Caco-2 (cell line): ENCODE data around the gene INTS12. TPM values are rescaled to one million over a fixed set of nuclear protein-coding genes. Genes with fewer than 3 reads are reported as not detected.

Experiments used
- BruUV-seq: library from RNA; stranded (reverse); fragments of 400-500 nt; replicated peaks from 2 replicates; lab custom pipeline; 2021; lab: Mats Ljungman, UMichigan
- CTCF ChIA-PET: fragments of 300-600 bp; sonication (Branson Sonifier 250); formaldehyde crosslinking; loops from one replicate; lab custom pipeline; 2022; ENCODE audit warnings: antibody characterized with exemption; lab: Charles Lee
- POLR2A ChIA-PET: fragments of 300-600 bp; sonication (Branson Sonifier 250); formaldehyde crosslinking; loops from one replicate; lab custom pipeline; 2022; ENCODE audit warnings: antibody characterized with exemption; lab: Charles Lee
- DNase-seq, 2 experiments: peaks; one replicate each; pipeline versions ENCODE4 v3.0.0 to v3.0.0-alpha.2; 2020 to 2022
- H3K27me3 ChIP-seq: replicated peaks from 2 replicates; pipeline ENCODE4 v1.6.0; 2011; ENCODE audit warnings: low read length; ENCODE audit not compliant: control insufficient read depth, insufficient read depth
- H3K36me3 ChIP-seq: 2 replicates; pipeline ENCODE4 v1.5.1; 2011; ENCODE audit warnings: low read length; ENCODE audit not compliant: control insufficient read depth, insufficient read depth
- H3K4me1 ChIP-seq: fragments of 250-450 bp; sonication (Bioruptor Pico); 2 replicates; pipeline ENCODE4 v1.5.1; 2020; ENCODE audit warnings: mild to moderate bottlenecking
- H3K4me3 ChIP-seq: 2 replicates; pipeline ENCODE4 v1.5.1; 2011; ENCODE audit warnings: low read depth, mild to moderate bottlenecking, control low read depth, low read length
- H3K9me3 ChIP-seq: fragments of 250-450 bp; sonication (Bioruptor Pico); 2 replicates; pipeline ENCODE4 v1.5.1; 2020; ENCODE audit warnings: mild to moderate bottlenecking, moderate library complexity
- H3K27ac Mint-ChIP-seq: one replicate; pipeline ENCODE4 v1.8.0; 2022; ENCODE audit warnings: mixed read lengths; ENCODE audit not compliant: unreplicated experiment
- H3K27me3 Mint-ChIP-seq: one replicate; pipeline ENCODE4 v1.8.0; 2022; ENCODE audit warnings: mixed read lengths; ENCODE audit not compliant: insufficient read depth, unreplicated experiment
- H3K36me3 Mint-ChIP-seq: one replicate; pipeline ENCODE4 v1.8.0; 2022; ENCODE audit warnings: mild to moderate bottlenecking, mixed read lengths; ENCODE audit not compliant: insufficient read depth, unreplicated experiment
- H3K4me1 Mint-ChIP-seq: one replicate; pipeline ENCODE4 v1.8.0; 2022; ENCODE audit warnings: low read depth, mixed read lengths; ENCODE audit not compliant: unreplicated experiment
- H3K4me3 Mint-ChIP-seq: one replicate; pipeline ENCODE4 v1.8.0; 2022; ENCODE audit warnings: mild to moderate bottlenecking, moderate library complexity, mixed read lengths; ENCODE audit not compliant: unreplicated experiment
- H3K9me3 Mint-ChIP-seq: one replicate; pipeline ENCODE4 v1.8.0; 2022; ENCODE audit warnings: mixed read lengths; ENCODE audit not compliant: unreplicated experiment
- intact Hi-C: fragments of 100-400 bp; cut with micrococcal nuclease; formaldehyde crosslinking; loops from one replicate; pipeline ENCODE4 v1.10.0; 2022; ENCODE audit not compliant: unreplicated experiment
- total RNA-seq: library from RNA; stranded (reverse); gene quantifications from 2 replicates; pipeline ENCODE4 v1.2.3, GENCODE V29; 2022
- TF ChIP-seq, protein P1 (sequence below), 2 experiments: fragments of 200-600 bp in 1 of 2; IDR thresholded peaks; 1 replicate in 1 of 2; 2 replicates in 1 of 2; pipeline versions ENCODE4 v1.5.1 to v1.8.0; 2011 to 2022; ENCODE audit warnings: antibody characterized with exemption in 1 of 2, control low read depth in 1 of 2, inconsistent platforms in 1 of 2, low read depth in 1 of 2, low read length in 1 of 2, mild to moderate bottlenecking in 1 of 2, moderate library complexity in 1 of 2; ENCODE audit not compliant: insufficient read depth in 1 of 2, severe bottlenecking in 1 of 2, unreplicated experiment in 1 of 2

INTS12 gene
- total RNA-seq, 1 experiment from 2014 or later, result 16.1 TPM

DNA sequence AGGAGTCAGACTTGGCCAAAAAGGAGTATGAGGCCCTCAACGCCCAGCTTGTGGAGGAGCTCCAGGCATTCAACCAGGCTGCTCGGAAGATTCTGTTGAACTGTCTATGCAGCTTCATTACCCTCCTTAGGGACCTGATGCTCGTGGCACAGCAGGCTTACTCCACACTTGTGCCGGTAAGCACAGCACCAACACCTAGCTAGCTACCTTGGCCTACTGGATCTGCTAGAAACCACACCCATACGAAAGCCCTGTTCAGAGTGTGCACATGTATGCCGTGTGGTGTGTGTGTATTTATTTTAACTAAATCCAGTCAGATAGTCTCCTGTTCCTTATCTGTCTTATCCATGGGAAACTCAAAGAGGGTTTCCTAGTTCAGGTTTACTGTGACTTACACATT is 49.3 kb downstream of the INTS12 start:
- POLR2A ChIA-PET, result no interaction called here
- H3K27ac Mint-ChIP-seq, result no peak overlapping the region
- H3K36me3 ChIP-seq, result no peaks in the 10 kb centered on the region
- H3K4me1 Mint-ChIP-seq, result no peaks in the 10 kb centered on the region
- CTCF ChIA-PET, result no interaction called here
- H3K27me3 ChIP-seq, result no peaks in the 10 kb centered on the region
- DNase-seq, result no peak
- H3K27me3 Mint-ChIP-seq, result no peaks in the 10 kb centered on the region
- no peaks in the 10 kb centered on the region for H3K9me3 Mint-ChIP-seq
- BruUV-seq, result no TSS peak
- H3K4me3 Mint-ChIP-seq, result no peak overlapping the region
- H3K36me3 Mint-ChIP-seq, result no peaks in the 10 kb centered on the region
- H3K4me3 ChIP-seq, result no peak overlapping the region
- TF ChIP-seq, protein P1, sequence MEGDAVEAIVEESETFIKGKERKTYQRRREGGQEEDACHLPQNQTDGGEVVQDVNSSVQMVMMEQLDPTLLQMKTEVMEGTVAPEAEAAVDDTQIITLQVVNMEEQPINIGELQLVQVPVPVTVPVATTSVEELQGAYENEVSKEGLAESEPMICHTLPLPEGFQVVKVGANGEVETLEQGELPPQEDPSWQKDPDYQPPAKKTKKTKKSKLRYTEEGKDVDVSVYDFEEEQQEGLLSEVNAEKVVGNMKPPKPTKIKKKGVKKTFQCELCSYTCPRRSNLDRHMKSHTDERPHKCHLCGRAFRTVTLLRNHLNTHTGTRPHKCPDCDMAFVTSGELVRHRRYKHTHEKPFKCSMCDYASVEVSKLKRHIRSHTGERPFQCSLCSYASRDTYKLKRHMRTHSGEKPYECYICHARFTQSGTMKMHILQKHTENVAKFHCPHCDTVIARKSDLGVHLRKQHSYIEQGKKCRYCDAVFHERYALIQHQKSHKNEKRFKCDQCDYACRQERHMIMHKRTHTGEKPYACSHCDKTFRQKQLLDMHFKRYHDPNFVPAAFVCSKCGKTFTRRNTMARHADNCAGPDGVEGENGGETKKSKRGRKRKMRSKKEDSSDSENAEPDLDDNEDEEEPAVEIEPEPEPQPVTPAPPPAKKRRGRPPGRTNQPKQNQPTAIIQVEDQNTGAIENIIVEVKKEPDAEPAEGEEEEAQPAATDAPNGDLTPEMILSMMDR (IDR thresholded peaks at IDR 0.05; ENCODE audit: insufficient read depth in 1 of 2, low read depth in 1 of 2, low read length in 1 of 2, severe bottlenecking in 1 of 2, unreplicated experiment in 1 of 2), result no peak
- intact Hi-C loops, result no loop called here
- H3K9me3 ChIP-seq, result no peaks in the 10 kb centered on the region
- H3K4me1 ChIP-seq, result no peaks in the 10 kb centered on the region

DNA sequence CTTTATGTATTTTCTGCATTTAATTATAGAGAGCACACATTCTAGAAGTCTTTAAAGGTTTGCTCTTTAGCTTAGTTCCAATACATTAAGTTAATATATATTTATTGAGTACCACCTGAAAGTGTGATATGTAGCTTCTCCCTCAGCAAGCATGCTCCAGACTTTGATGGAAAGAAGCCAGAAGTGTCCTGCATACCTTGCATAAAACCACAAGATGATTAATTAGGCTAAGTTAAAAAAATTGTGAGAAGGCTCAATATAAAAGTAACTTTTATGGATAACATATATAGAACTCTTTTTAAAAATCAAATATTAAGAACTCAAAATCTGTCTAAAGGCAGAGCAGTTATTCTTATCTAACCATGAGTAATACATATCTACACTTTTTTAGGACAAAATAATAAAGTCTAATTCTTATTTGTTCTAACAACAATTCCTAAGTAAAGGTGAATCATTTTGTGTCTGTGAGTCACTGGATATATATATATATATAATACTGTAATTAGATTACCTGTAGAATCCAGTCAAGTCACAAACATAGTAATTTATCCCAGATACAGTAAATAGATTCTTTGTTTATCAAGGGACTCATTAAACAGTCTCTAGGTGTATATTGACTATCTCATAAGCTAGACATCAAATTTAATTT is 51.2 kb downstream of the INTS12 start:
- H3K27me3 Mint-ChIP-seq, result no peaks in the 10 kb centered on the region
- H3K4me3 Mint-ChIP-seq, result no peak overlapping the region
- H3K9me3 Mint-ChIP-seq, result no peaks in the 10 kb centered on the region
- H3K4me1 Mint-ChIP-seq, result no peaks in the 10 kb centered on the region
- H3K36me3 Mint-ChIP-seq, result no peaks in the 10 kb centered on the region
- TF ChIP-seq, protein P1 (IDR thresholded peaks at IDR 0.05; ENCODE audit: insufficient read depth in 1 of 2, low read depth in 1 of 2, low read length in 1 of 2, severe bottlenecking in 1 of 2, unreplicated experiment in 1 of 2), result no peak
- H3K27ac Mint-ChIP-seq, result no peak overlapping the region
- H3K4me1 ChIP-seq, result no peaks in the 10 kb centered on the region
- intact Hi-C loops, result no loop called here
- no peaks in the 10 kb centered on the region for H3K9me3 ChIP-seq
- POLR2A ChIA-PET, result no interaction called here
- no TSS peak for BruUV-seq
- H3K4me3 ChIP-seq, result no peak overlapping the region
- H3K36me3 ChIP-seq, result no peaks in the 10 kb centered on the region
- CTCF ChIA-PET, result no interaction called here
- no peaks in the 10 kb centered on the region for H3K27me3 ChIP-seq
- no peak for DNase-seq

DNA sequence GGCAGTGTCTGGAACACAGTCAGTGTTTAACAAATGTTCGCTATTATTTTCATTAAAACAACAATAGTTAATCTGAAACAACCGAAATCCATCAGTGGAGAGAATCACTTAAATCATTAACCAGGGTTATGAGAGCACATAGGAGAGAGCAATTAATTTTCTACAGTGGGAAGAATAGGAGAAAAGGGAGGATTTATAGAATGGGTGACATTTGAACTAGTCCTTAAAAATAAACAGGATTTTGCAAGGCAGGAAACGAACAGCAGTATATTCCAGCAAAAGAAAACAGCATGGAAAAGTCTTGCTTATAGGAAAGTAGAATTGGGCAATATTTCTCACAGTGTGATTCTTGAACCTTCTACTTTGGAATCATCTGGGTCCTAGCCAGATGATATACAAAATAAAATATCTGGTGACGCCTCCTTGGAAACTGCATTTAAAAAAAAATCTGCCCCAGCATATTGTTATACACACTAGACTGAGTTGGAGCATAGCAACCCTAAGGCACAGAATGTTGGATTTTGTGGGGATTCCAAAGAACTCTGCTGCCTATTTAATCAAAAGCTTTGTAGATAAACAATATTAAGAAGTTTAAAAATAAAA is 56.1 kb downstream of the INTS12 start:
- Mint-ChIP-seq H3K4me1 (no peaks in the 10 kb centered on the region), H3K9me3 (no peaks in the 10 kb centered on the region), H3K4me3 (no peak overlapping the region), H3K27ac (no peak overlapping the region), H3K36me3 (no peaks in the 10 kb centered on the region), H3K27me3 (peaks cover 5% of the 10 kb centered on the region)
- ChIA-PET CTCF (no interaction called here), POLR2A (no interaction called here)
- no TSS peak for BruUV-seq
- Histone ChIP-seq H3K4me1 (no peaks in the 10 kb centered on the region), H3K4me3 (no peak overlapping the region), H3K27me3 (no peaks in the 10 kb centered on the region), H3K36me3 (no peaks in the 10 kb centered on the region), H3K9me3 (no peaks in the 10 kb centered on the region)
- DNase-seq, result no peak
- TF ChIP-seq, protein P1 (IDR thresholded peaks at IDR 0.05; ENCODE audit: insufficient read depth in 1 of 2, low read depth in 1 of 2, low read length in 1 of 2, severe bottlenecking in 1 of 2, unreplicated experiment in 1 of 2), result no peak
- intact Hi-C loops, result no loop called here
